ENCODE results near the gene GMDS. TPM values are rescaled to one million over a fixed set of nuclear protein-coding genes. Genes with fewer than 3 reads are reported as not detected.

GMDS gene
- total and polyA plus RNA-seq, 2 of the 8 experiments (the other 6 are each of a cell fraction or from before 2014, with no cell fraction given): 16.8 to 50.0 TPM

DNA sequence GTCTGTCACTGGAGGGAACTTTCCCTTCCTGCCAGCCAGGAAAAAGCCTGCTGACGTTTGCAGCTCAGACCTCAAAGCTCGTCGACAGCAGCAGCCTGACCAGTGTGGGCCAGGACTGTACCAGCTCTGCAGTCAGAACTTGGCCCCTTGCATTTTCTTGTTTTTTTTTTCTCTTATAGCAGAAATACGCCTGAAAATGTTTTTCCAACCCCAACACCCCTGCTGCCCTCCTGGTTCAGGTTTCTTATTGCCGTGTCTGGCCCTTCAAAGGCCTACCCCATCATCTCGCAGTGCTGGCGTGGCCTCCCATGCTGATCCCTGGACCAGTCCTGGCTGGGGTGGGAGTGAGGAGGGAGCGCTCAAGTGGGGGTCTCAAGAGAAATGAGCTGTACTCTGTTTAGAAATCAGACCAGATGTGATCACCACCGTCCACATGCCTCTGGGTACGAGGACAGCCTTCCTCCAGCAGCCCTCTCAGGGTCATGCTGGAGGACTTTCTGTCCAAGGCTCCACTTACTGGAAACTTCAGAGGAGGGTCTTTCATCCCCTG is 466.6 kb downstream of the GMDS start:
- WGBS, 2 experiments (ENCODE audit: extremely low coverage in 1 of 2, insufficient coverage in 1 of 2, insufficient read length in 1 of 2, insufficient replicate concordance in 2 of 2, low coverage in 1 of 2, low lambda C conversion rate in 2 of 2, missing lambda C conversion rate in 1 of 2): 85% methylated on average over 10 of the region's 10 CpGs; no CpG with 5 or more reads in 1 of the 2 experiments
- H3K4me3 ChIP-seq (ENCODE audit: extremely low read depth in 1 of 4, insufficient read depth in 2 of 4, low read depth in 3 of 4, low read length in 4 of 4): no peak overlapping the region
- no peak overlapping the region for H3K9ac ChIP-seq (replicated peaks in 1 of 4; ENCODE audit: extremely low read depth in 1 of 4, low read depth in 3 of 4, low read length in 3 of 4)
- ChIA-PET POLR2A (ENCODE audit: partially characterized antibody) (no interaction called here), CTCF (ENCODE audit: partially characterized antibody) (interaction anchor here (0.6 to 2.4 kb wide), 3 partner anchors 15 to 917 kb away, joined by 4 to 9 read pairs (median 5); no protein-coding TSS in a partner anchor)
- peaks cover 0 to 3% (median 0%) of the 10 kb centered on the region in 4 experiments; a peak in 3 of 7 replicates for H3K4me1 ChIP-seq (replicated peaks in 1 of 4; ENCODE audit: control insufficient read depth in 3 of 4, insufficient read depth in 4 of 4, low read length in 3 of 4)
- no peak overlapping the region for H3K56ac ChIP-seq (replicated peaks; ENCODE audit: insufficient read length, low read depth, low read length)
- H2BK120ac ChIP-seq (replicated peaks; ENCODE audit: low read depth, low read length): no peak overlapping the region
- H3K23ac ChIP-seq (ENCODE audit: insufficient read length): no peak overlapping the region
- H3K18ac ChIP-seq (ENCODE audit: extremely low read depth, low read length): no peak overlapping the region
- no peak overlapping the region for H3K14ac ChIP-seq (ENCODE audit: insufficient read length)
- no peak overlapping the region for H2BK5ac ChIP-seq (ENCODE audit: low read depth, low read length)
- H3K9me3 ChIP-seq (ENCODE audit: insufficient read depth in 2 of 2, low read depth in 1 of 2, low read length in 1 of 2): no peaks in the 10 kb centered on the region
- H4K91ac ChIP-seq (replicated peaks; ENCODE audit: insufficient read length, low read length): no peak overlapping the region
- H3K23me2 ChIP-seq (ENCODE audit: low read depth, low read length): no peaks in the 10 kb centered on the region
- H2AFZ ChIP-seq (ENCODE audit: low read length): no peak overlapping the region
- H2BK12ac ChIP-seq (ENCODE audit: low read depth, low read length): no peak overlapping the region
- FAIRE-seq: no peak
- no peak overlapping the region for H2BK20ac ChIP-seq (ENCODE audit: low read length)
- no peak overlapping the region for H2AK5ac ChIP-seq (ENCODE audit: low read depth, low read length)
- H4K5ac ChIP-seq (ENCODE audit: insufficient read length, low read depth, low read length): no peak overlapping the region
- H3K27me3 ChIP-seq (replicated peaks in 1 of 4; ENCODE audit: control insufficient read depth in 3 of 4, extremely low read depth in 1 of 4, insufficient read depth in 3 of 4, low read length in 3 of 4): no peaks in the 10 kb centered on the region
- no peak overlapping the region for H4K8ac ChIP-seq (ENCODE audit: extremely low read depth, insufficient read depth, low read length)
- no peaks in the 10 kb centered on the region for H4K20me1 ChIP-seq (replicated peaks in 1 of 2; ENCODE audit: control insufficient read depth in 1 of 2, insufficient read depth in 2 of 2, low read length in 2 of 2)
- H3K79me1 ChIP-seq (ENCODE audit: low read depth, low read length): no peaks in the 10 kb centered on the region
- no peak overlapping the region for H2BK15ac ChIP-seq (ENCODE audit: low read length)
- H3K36me3 ChIP-seq (ENCODE audit: control insufficient read depth in 2 of 4, insufficient read depth in 4 of 4, low read length in 3 of 4): no peaks in the 10 kb centered on the region
- H3K27ac ChIP-seq (ENCODE audit: low read depth, low read length): no peak overlapping the region
- no peak overlapping the region for H3K4ac ChIP-seq (replicated peaks; ENCODE audit: insufficient read length, low read depth, low read length)
- H3K4me2 ChIP-seq (ENCODE audit: insufficient read depth in 1 of 2, low read depth in 2 of 2, low read length in 2 of 2): no peak overlapping the region
- no peak for DNase-seq (ENCODE audit: low read depth in 1 of 2, low spot score in 2 of 2)
- H3K79me2 ChIP-seq (ENCODE audit: control insufficient read depth in 1 of 2, insufficient read depth in 2 of 2, low read length in 2 of 2): no peaks in the 10 kb centered on the region
- TF ChIP-seq GTF2F1 (IDR thresholded peaks at IDR 0.05; ENCODE audit: borderline replicate concordance, low read depth, low read length) (no peak), CEBPB (IDR thresholded peaks at IDR 0.05; ENCODE audit: low read depth, low read length) (no peak), TAF7 (optimal IDR thresholded peaks at IDR 0.05; ENCODE audit: borderline replicate concordance, low read depth, low read length) (no peak), NRF1 (IDR thresholded peaks at IDR 0.05; ENCODE audit: low read depth, low read length) (no peak), POLR2AphosphoS5 (IDR thresholded peaks at IDR 0.05; ENCODE audit: low read depth, low read length) (no peak), HDAC2 (IDR thresholded peaks at IDR 0.05; ENCODE audit: borderline replicate concordance in 1 of 2, low read depth in 2 of 2, low read length in 2 of 2) (no peak), CTBP2 (IDR thresholded peaks at IDR 0.05; ENCODE audit: borderline replicate concordance, insufficient read depth, insufficient read length, low read length) (no peak), CBX5 (IDR thresholded peaks at IDR 0.05; ENCODE audit: low read depth, low read length) (no peak), SIRT6 (IDR thresholded peaks at IDR 0.05; ENCODE audit: low read length) (no peak), SP4 (IDR thresholded peaks at IDR 0.05; ENCODE audit: low read length) (no peak)
- TF ChIP-seq, protein P1, sequence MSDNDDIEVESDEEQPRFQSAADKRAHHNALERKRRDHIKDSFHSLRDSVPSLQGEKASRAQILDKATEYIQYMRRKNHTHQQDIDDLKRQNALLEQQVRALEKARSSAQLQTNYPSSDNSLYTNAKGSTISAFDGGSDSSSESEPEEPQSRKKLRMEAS (IDR thresholded peaks at IDR 0.05): no peak
